Measurements from ENCODE around the gene PSMD4. TPM values are rescaled to one million over a fixed set of nuclear protein-coding genes. Genes with fewer than 3 reads are reported as not detected.

The PSMD4 gene
- 100 to 1,000 TPM; 131 to 188 TPM for total RNA-seq

DNA sequence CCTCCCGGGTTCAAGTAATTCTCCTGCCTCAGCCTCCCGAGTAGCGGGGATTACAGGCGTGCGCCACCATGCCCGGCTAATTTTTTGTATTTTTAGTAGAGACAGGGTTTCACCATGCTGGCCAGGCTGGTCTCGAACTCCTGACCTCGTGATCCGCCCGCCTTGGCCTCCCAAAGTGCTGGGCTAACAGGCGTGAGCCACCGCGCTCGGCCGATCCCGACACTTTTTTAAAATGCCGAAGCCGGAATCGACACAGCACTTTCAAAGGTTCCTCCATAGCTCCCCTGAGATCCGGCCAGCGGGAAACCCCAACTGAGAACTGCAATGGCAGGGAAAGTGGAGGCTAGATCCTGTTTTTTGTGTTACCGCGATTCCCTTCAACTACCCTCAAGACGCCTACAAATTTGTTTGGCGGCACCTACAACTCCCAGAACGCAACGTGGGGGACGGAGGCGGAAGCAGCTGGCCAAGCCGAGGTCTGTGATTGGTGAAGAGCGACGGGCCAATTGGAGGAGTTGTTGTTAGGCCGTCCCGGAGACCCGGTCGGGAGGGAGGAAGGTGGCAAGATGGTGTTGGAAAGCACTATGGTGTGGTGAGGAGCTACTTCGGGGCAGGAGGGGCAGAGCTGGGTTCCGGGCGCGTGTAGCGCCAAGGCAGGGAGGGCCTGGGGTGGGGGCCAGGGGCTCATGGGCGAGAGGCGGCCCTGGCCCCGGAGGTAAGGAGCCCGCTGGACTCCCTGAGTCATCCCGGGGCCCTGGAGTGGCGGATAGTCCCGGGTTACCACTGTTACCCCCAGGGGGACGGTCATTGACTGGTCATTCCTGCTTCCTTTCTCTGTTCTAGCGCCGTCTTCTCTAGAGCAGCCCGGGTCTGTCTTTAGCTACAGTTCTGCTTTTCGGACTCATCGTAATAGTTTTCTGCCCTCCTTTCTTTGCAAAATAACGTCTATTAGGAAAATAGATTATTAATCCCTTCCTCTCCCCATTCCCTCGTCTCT is at the start of gene PSMD4:
Gene PSMD4 (plus strand): TSS at position 518 of the 997 bp plus-strand sequence. CDS start 49 bp downstream, at position 567.

DNA sequence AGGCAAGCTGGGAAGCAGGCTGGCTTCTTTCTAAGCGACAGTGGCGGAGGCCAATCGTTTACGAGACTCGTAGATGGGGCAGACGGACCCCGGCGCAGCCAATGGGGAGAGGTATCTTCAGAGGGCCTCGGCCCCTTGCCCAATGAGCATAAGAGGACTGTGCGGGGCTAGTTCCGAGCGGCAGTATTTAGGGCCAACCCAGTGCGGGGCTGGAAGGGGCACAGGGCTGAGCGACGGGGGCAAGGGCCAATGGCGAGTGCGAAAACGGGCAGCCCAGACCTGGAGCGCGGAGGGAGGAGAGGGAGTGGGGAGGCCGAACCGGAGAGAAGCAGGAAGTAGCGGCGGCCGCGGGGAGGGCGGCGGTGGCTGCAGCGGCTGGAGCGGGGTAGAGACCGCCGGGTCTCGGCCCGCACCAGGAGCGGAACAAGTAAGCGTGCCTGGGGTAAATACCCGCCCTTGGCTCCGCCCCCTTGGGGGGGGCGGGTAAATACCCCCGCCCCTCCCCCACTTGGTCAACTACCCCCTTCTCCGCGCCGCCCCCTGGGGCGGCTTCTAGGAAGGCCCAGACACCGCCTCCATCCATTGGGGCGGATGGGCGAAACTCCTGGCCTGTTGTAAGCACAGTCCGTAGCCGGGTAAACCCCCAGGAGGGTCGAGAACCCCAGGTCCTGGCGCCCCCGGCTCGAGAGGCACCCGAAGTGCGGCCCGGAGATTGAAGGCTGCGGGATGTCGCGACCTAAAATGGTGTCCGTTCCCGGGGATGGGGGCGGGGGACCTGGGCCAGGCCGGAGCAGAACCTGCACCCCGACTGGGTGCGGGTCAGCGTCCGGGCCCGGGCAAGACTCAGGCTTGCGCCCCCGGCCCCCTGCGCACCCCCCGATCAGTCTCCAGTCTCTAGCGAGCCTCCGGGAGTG is 27.7 kb downstream of the PSMD4 start, which contains the start of gene ZNF687:
Gene ZNF687 (plus strand): TSS at position 331 of the 914 bp plus-strand sequence. CDS start 3,993 bp downstream, outside the sequence.

Small RNA genes lying within 50 kb of the gene (small RNA-seq; reads per million reads assigned to genes)
- 0 to 0.52 reads per million in 2 donors for gene RN7SL444P

Other genes starting within 250 kb of the PSMD4 start
- 10 to 100 TPM; 21.6 to 35.4 TPM for gene MINDY1, start 247.8 kb upstream of the PSMD4 start, total RNA-seq
- gene PRUNE1, start 246.3 kb upstream of the PSMD4 start, total RNA-seq: 10 to 100 TPM in 1 of 2 donors, 1 to 10 TPM in 1; 9.6 to 14.3 TPM
- gene BNIPL, start 218.1 kb upstream of the PSMD4 start, total RNA-seq: under 1 TPM in 1 of 2 donors, not detected in 1; under 0.01 TPM
- gene C1orf56, start 207.0 kb upstream of the PSMD4 start, total RNA-seq: 1 to 10 TPM; 3.1 to 4.3 TPM
- gene CDC42SE1, start 195.1 kb upstream of the PSMD4 start, total RNA-seq: 10 to 100 TPM; 77.4 to 94.9 TPM
- gene MLLT11, start 194.3 kb upstream of the PSMD4 start, total RNA-seq: 1 to 10 TPM; 2.8 to 4.7 TPM
- 1 to 10 TPM; 6.3 to 7.9 TPM for gene GABPB2, start 184.0 kb upstream of the PSMD4 start, total RNA-seq
- 1 to 10 TPM in 1 of 2 donors, under 1 TPM in 1; 0.67 to 1.0 TPM for gene SEMA6C, start 108.1 kb upstream of the PSMD4 start, total RNA-seq
- not detected for gene TNFAIP8L2, start 98.1 kb upstream of the PSMD4 start, total RNA-seq
- gene LYSMD1, start 88.8 kb upstream of the PSMD4 start, total RNA-seq: 10 to 100 TPM; 12.7 to 14.1 TPM
- gene SCNM1, start 88.6 kb upstream of the PSMD4 start, total RNA-seq: 10 to 100 TPM; 25.1 to 28.6 TPM
- not detected for gene TMOD4, start 78.8 kb upstream of the PSMD4 start, total RNA-seq
- 10 to 100 TPM; 36.8 to 47.6 TPM for gene VPS72, start 64.5 kb upstream of the PSMD4 start, total RNA-seq
- 10 to 100 TPM; 36.5 to 55.6 TPM for gene PIP5K1A, start 56.2 kb upstream of the PSMD4 start, total RNA-seq
- 10 to 100 TPM; 18.3 to 22.0 TPM for gene ZNF687, start 27.6 kb downstream of the PSMD4 start, total RNA-seq
- 10 to 100 TPM; 49.6 to 67.9 TPM for gene PI4KB, start 72.7 kb downstream of the PSMD4 start, total RNA-seq
- 10 to 100 TPM; 73.0 to 73.9 TPM for gene RFX5, start 92.5 kb downstream of the PSMD4 start, total RNA-seq
- 10 to 100 TPM; 42.0 to 55.9 TPM for gene SELENBP1, start 118.0 kb downstream of the PSMD4 start, total RNA-seq
- 100 to 1,000 TPM; 501 to 799 TPM for gene PSMB4, start 144.8 kb downstream of the PSMD4 start, total RNA-seq
- 10 to 100 TPM; 26.0 to 27.2 TPM for gene POGZ, start 204.8 kb downstream of the PSMD4 start, total RNA-seq

Measured in melanocyte of skin (primary cell).